C4-2B (cell line): ENCODE measurements around the gene GEMIN4.

Experiments used
- H3K27ac ChIP-seq: fragments of 450-650 bp; 2 replicates; pipeline ENCODE4 v1.5.1; 2017
- CTCF ChIP-seq: fragments of 450-650 bp; conservative IDR thresholded peaks from 2 replicates; pipeline ENCODE4 v1.5.1; 2017; ENCODE audit warnings: mild to moderate bottlenecking
- ZFX ChIP-seq: fragments of 450-650 bp; IDR thresholded peaks from 2 replicates; pipeline ENCODE4 v1.6.1; 2017

GEMIN4 gene

DNA sequence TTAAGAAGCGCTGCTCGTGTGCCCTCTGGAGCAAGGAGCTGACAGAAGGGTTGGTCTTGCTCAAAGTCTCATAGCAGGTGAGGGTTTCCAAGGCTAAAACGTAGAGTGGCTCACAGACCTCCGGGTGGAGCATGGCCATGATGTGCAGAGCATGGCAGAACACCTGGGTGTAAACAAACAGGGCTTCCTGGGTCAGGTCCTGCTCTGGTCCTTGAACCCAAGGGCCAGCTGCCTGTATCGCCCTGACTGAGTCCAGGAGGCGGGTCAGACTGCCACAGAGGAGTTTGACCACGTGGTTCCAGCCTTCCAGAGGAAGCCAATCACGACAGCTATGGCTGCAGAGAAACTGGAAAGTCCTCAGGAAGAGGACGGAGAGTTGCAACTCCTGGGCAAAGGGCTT, 7.1 kb downstream of the GEMIN4 start:
- TF ChIP-seq CTCF (no peak), ZFX (no peak)
- H3K27ac ChIP-seq, result no peak overlapping the region

DNA sequence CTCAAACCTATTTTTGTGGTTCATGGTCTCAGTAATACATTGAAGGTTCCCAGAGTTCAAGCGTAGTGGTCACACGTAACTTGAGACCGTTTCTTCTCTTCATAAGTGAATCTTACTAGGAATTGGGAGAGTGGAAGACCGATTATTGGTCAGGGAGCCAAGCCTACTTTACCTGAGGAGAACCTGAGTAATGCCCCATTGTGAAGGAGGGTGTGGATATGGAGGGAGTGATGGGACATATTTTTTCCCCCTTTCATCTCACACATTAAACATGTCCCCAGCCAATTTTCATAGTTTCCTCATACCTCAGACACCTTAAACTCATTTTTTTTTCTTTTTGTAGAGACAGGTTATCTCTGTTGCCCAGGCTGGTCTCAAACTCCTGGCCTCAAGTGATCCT, 8.9 kb downstream of the GEMIN4 start:
- no peak for TF ChIP-seq CTCF
- no peak for TF ChIP-seq ZFX
- H3K27ac ChIP-seq, result no peak overlapping the region

- TF ChIP-seq CTCF (no peak), ZFX (no peak)
- no peak overlapping the region for H3K27ac ChIP-seq
Measured at GRCh38 chr17:742147-742793, 9.8 kb downstream of the GEMIN4 start.

DNA sequence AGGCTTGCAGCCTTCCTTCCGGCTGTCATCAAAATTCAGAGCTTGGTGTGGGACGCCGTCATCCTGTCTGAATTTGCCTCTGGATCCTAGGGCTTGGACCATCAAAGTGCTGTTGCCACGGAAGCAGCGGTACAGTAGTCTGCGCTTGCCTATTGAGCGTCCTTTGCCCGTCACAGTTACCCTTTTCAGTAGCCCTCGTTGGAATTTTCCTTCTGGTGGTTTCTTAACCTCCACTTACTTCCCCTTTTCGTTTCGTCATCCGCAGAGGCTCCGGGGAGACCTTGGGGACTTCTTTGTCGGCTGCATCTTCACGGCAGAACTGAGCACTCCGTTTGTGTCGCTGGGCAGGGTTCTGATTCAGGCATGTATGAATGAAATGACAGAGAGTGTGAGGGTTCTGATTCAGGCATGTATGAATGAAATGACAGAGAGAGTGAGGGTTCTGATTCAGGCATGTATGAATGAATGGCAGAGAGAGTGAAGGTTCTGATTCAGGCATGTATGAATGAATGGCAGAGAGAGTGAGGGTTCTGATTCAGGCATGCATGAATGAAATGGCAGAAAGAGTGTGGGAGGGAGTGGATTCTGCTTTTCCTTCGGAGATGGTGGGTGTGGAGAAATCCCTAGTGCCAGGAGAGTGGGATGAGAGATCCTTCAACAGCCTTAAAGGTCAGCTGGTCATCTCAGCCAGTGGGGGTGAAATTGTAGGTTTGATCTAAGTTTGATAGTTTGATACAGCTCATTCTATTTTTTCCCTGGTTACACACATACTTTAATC, 11.6 kb downstream of the GEMIN4 start:
- no peak for TF ChIP-seq ZFX
- no peak for TF ChIP-seq CTCF

GRCh38 chr17:737561-738113, 14.4 kb downstream of the GEMIN4 start:
- H3K27ac ChIP-seq, result no peak overlapping the region
- TF ChIP-seq CTCF, result no peak
- no peak for TF ChIP-seq ZFX

More for the DNA sequence above, 11.6 kb downstream of the GEMIN4 start:
- H3K27ac ChIP-seq, result no peak overlapping the region

DNA sequence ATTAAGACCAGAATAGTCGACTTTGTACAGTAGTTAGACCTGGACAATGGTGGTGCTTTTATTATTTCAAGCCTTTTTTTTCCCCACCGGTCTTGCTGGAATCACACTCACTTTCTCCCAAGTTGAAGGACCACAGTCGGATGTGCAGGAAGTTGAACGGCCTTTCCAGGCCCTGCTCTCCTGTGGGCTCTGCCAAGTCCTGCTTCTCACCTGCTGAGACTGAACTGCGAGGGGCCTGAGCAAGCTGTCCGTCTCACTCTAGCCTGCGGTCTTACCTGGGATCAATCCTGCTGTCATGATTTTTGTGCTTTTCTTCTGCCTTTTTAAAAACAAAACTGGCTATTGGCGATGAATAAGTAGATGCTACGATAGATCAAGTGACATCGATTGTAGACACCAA, 18.3 kb downstream of the GEMIN4 start:
- peak overlapping the region; percentile 95 for H3K27ac ChIP-seq

More for the DNA sequence above, 18.3 kb downstream of the GEMIN4 start:
- no peak for TF ChIP-seq CTCF
- no peak for TF ChIP-seq ZFX
